HCT116 (cell line): Measurements from ENCODE around the gene SYTL3.

ENCODE experiments used
- CEBPB ChIP-seq: IDR thresholded peaks from 2 replicates; pipeline ENCODE4 v1.6.1; 2012; ENCODE audit warnings: low read depth
- CTCF ChIP-seq, 3 experiments: fragments of 200-600 bp in 1 of 3; sonication (generic) in 1 of 3; IDR thresholded peaks in 2 of 3; conservative IDR thresholded peaks in 1 of 3; 2 replicates each; pipeline ENCODE4 v1.5.1; 2012 to 2017; ENCODE audit warnings: low read depth in 2 of 3, low read length in 2 of 3, antibody characterized with exemption in 1 of 3, borderline replicate concordance in 1 of 3, control low read depth in 1 of 3, mild to moderate bottlenecking in 1 of 3, mixed read lengths in 1 of 3, mixed run types in 1 of 3, moderate library complexity in 1 of 3; ENCODE audit not compliant: insufficient read depth in 1 of 3
- POLR2A ChIP-seq: IDR thresholded peaks from 2 replicates; pipeline ENCODE4 v1.7.0; 2011; ENCODE audit warnings: borderline replicate concordance; ENCODE audit not compliant: insufficient read depth, insufficient read length; ENCODE audit errors: extremely low read depth
- SP1 ChIP-seq: IDR thresholded peaks from 2 replicates; pipeline ENCODE4 v1.6.1; 2012; ENCODE audit warnings: low read depth
- YY1 ChIP-seq: IDR thresholded peaks from 2 replicates; pipeline ENCODE4 v1.6.1; 2011; ENCODE audit warnings: low read length, low read depth, moderate library complexity, mild to moderate bottlenecking; ENCODE audit not compliant: insufficient replicate concordance; ENCODE audit errors: extremely low read depth

GRCh38 chr6:158764926-158765325 is 115.1 kb downstream of the SYTL3 start:
- TF ChIP-seq YY1, result no peak
- no peak for TF ChIP-seq CEBPB
- TF ChIP-seq POLR2A, result no peak
- TF ChIP-seq CTCF (IDR thresholded peaks at IDR 0.05 in 2 of 3, conservative IDR thresholded peaks at IDR 0.05 in 1 of 3; ENCODE audit: borderline replicate concordance in 1 of 3, insufficient read depth in 1 of 3, low read depth in 2 of 3, low read length in 2 of 3), result no peak
- no peak for TF ChIP-seq SP1
